Kidney (tissue), 14 donors: ENCODE results near the gene ENOX2. TPM values are rescaled to one million over a fixed set of nuclear protein-coding genes. Genes with fewer than 3 reads are reported as not detected.

ENCODE experiments used
- DNase-seq, 5 donors: peaks; one replicate each; pipeline ENCODE4 v3.0.0-alpha.2; 2013 to 2020
- FAIRE-seq: peaks from 2 replicates; lab custom pipeline; 2012; peaks lifted over from hg19 to GRCh38; lab: Jason Lieb, UNC
- H3K27ac ChIP-seq, 2 donors: one replicate each; pipeline ENCODE4 v1.7.0; 2013; ENCODE audit warnings: low read depth in 2 of 2, low read length in 2 of 2, inconsistent platforms in 1 of 2
- H3K27me3 ChIP-seq: one replicate; pipeline ENCODE4 v1.7.1; 2013; ENCODE audit warnings: low read length, inconsistent platforms; ENCODE audit not compliant: control insufficient read depth, insufficient read depth
- H3K36me3 ChIP-seq, 3 donors: one replicate each; pipeline versions ENCODE4 v1.7.0 to v1.7.1; 2013; ENCODE audit warnings: low read length in 3 of 3, control low read depth in 1 of 3, inconsistent platforms in 1 of 3; ENCODE audit not compliant: insufficient read depth in 3 of 3, control insufficient read depth in 2 of 3
- H3K4me1 ChIP-seq, 3 donors: one replicate each; pipeline versions ENCODE4 v1.7.0 to v1.7.1; 2013; ENCODE audit warnings: low read length in 3 of 3, inconsistent platforms in 1 of 3, low read depth in 1 of 3; ENCODE audit not compliant: control insufficient read depth in 2 of 3, insufficient read depth in 2 of 3
- H3K4me3 ChIP-seq, 3 donors: one replicate each; pipeline versions ENCODE4 v1.7.0 to v1.8.1; 2013; ENCODE audit warnings: low read length in 3 of 3, control low read depth in 1 of 3, inconsistent platforms in 1 of 3
- H3K9ac ChIP-seq, 3 donors: one replicate each; pipeline versions ENCODE4 v1.7.0 to v1.7.1; 2013; ENCODE audit warnings: low read length in 3 of 3, control low read depth in 1 of 3, inconsistent platforms in 1 of 3
- H3K9me3 ChIP-seq, 3 donors: one replicate each; pipeline versions ENCODE4 v1.7.0 to v1.7.1; 2013; ENCODE audit warnings: low read length in 3 of 3, control low read depth in 1 of 3, inconsistent platforms in 1 of 3; ENCODE audit not compliant: control insufficient read depth in 2 of 3, insufficient read depth in 1 of 3
- intact Hi-C: fragments of 100-400 bp; cut with DNase I; formaldehyde crosslinking; loops from one replicate; pipeline ENCODE4 v1.11.1; 2022
- polyA plus RNA-seq: library from polyadenylated mRNA; stranded (reverse); fragments of 350-450 nt; fragmentation: Illumina TruSeq; extraction: RNeasy Lipid Tissue Mini Kit (QIAGEN cat#74804); gene quantifications from one replicate; pipeline ENCODE4 v1.2.3, GENCODE V29; 2014; ENCODE audit warnings: low read depth, low replicate concordance; ENCODE audit not compliant: insufficient read depth
- total RNA-seq: library from RNA; stranded (reverse); fragmentation: NEBNext Ultra II Directional; extraction: Animal tissue kit (Norgen Biotek cat#: 25700); gene quantifications from one replicate; pipeline ENCODE4 v1.2.1, GENCODE V29; 2021
- TF ChIP-seq, protein P1 (sequence below): IDR thresholded peaks from 3 replicates; pipeline ENCODE4 v1.5.1; 2012; ENCODE audit warnings: mild to moderate bottlenecking, moderate library complexity, borderline replicate concordance; ENCODE audit not compliant: insufficient read depth; ENCODE audit errors: extremely low read depth
- donor health status: control.
- donor health status: control.
- donor health status: control.
- donor health status: control.
- donor health status: control.
- donor health status: DM: yes; HTN: yes; CAD: no.
- donor health status: Normal renal cell carcinoma (clear cell type).

Gene ENOX2
- total and polyA plus RNA-seq, 2 donors from 2014 or later = 6.6 to 22.6 TPM

DNA sequence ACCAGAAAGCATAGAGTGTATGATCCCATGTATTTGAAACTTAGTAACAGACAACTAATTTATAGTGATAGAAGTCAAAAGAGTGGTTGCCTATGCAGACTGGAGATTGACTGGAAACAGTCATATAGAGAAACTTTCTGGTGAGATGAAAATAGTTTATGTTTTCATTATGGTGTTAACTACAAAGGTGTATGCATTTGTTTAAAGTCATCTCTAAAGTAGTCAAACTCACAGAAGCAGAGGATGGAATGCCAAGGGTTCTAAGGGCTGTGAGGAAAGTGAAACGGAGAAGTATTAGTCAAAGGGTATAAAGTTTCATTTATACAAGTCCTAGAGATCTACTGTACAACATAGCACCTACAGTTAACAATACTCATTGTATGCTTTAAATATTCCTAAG is 45.8 kb downstream of the ENOX2 start:
- Histone ChIP-seq H3K9me3 (no peaks in the 10 kb centered on the region), H3K4me3 (no peak overlapping the region), H3K9ac (no peak overlapping the region), H3K27ac (no peak overlapping the region), H3K36me3 (no peaks in the 10 kb centered on the region), H3K4me1 (no peaks in the 10 kb centered on the region), H3K27me3 (peaks cover 2% of the 10 kb centered on the region)
- no peak for FAIRE-seq
- intact Hi-C loops = no loop called here
- TF ChIP-seq, protein P1, sequence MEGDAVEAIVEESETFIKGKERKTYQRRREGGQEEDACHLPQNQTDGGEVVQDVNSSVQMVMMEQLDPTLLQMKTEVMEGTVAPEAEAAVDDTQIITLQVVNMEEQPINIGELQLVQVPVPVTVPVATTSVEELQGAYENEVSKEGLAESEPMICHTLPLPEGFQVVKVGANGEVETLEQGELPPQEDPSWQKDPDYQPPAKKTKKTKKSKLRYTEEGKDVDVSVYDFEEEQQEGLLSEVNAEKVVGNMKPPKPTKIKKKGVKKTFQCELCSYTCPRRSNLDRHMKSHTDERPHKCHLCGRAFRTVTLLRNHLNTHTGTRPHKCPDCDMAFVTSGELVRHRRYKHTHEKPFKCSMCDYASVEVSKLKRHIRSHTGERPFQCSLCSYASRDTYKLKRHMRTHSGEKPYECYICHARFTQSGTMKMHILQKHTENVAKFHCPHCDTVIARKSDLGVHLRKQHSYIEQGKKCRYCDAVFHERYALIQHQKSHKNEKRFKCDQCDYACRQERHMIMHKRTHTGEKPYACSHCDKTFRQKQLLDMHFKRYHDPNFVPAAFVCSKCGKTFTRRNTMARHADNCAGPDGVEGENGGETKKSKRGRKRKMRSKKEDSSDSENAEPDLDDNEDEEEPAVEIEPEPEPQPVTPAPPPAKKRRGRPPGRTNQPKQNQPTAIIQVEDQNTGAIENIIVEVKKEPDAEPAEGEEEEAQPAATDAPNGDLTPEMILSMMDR = no peak
- DNase-seq = no peak

DNA sequence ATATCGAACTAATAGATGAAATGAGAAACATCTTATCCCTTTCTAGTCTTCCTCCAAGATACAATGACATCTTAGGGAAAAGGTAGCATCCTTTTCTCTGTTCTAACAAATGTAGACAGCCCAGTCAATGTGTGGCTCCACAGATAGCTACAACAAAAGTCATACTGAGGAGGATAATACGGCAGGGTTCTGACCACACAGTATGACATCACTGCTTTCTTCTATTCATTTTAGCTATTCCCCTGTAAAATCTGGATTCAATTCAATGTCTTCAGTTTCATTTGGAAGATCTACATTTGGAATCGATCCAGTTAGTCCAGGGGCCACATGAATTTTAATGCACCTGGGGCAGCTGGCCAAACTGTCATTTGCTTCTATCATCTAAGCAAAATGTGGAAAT is 51.4 kb downstream of the ENOX2 start:
- DNase-seq (no peak), FAIRE-seq (no peak)
- intact Hi-C loops = no loop called here
- Histone ChIP-seq H3K27me3 (no peaks in the 10 kb centered on the region), H3K9me3 (no peaks in the 10 kb centered on the region), H3K9ac (no peak overlapping the region), H3K27ac (no peak overlapping the region), H3K4me3 (no peak overlapping the region), H3K36me3 (no peaks in the 10 kb centered on the region), H3K4me1 (no peaks in the 10 kb centered on the region)
- TF ChIP-seq, protein P1 = no peak

- FAIRE-seq = peak; percentile 11
- Histone ChIP-seq H3K9me3 (no peaks in the 10 kb centered on the region), H3K27ac (no peak overlapping the region)
These were observed 54.2 kb downstream of the ENOX2 start for GRCh38 chrX:130848763-130849162.

More at GRCh38 chrX:130848763-130849162, 54.2 kb downstream of the ENOX2 start:
- Histone ChIP-seq H3K9ac (no peak overlapping the region), H3K27me3 (no peaks in the 10 kb centered on the region), H3K36me3 (no peaks in the 10 kb centered on the region), H3K4me3 (no peak overlapping the region), H3K4me1 (no peaks in the 10 kb centered on the region)
- intact Hi-C loops = no loop called here
- no peak for DNase-seq
- TF ChIP-seq, protein P1 = no peak
